DOHH2 (cell line): ENCODE data around the gene NXPH4.

Experiments used
- EZH2phosphoT487 ChIP-seq: fragments of 200-600 bp; sonication (generic); IDR thresholded peaks from 2 replicates; pipeline ENCODE4 v1.6.1; 2017; ENCODE audit warnings: borderline replicate concordance, mild to moderate bottlenecking, antibody characterized with exemption, low read length, moderate library complexity, mixed read lengths
- TF ChIP-seq, protein P1 (sequence below): fragments of 200-600 bp; sonication (generic); IDR thresholded peaks from one replicate; pipeline ENCODE4 v1.5.1; 2014; ENCODE audit warnings: antibody characterized with exemption, mild to moderate bottlenecking, low read depth, low read length; ENCODE audit not compliant: poor library complexity, severe bottlenecking

DNA sequence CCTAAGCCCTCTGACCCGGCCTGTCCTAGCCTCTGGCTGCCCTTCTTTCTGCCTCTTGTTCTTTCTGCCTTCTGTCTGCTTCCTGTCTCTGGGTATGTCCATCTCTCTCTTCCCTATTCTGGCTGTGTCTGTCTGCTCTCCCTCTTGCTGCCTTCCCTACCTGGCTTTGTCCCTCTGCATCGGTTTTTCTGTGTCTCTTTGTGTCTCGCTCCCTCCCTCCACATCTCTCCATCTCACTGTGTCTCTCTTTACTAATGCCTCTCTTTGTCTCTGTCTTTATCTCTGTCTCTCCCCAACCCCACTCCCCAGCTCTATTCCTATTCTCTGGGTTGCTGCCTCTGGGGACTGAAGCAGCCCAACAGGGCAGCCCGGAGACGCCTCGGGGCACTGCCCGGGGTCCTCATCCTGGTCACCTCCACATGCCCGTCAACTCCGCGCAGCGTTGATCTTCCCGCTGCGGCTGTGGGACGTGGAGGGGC is 23.0 kb downstream of the NXPH4 start:
- TF ChIP-seq, protein P1, sequence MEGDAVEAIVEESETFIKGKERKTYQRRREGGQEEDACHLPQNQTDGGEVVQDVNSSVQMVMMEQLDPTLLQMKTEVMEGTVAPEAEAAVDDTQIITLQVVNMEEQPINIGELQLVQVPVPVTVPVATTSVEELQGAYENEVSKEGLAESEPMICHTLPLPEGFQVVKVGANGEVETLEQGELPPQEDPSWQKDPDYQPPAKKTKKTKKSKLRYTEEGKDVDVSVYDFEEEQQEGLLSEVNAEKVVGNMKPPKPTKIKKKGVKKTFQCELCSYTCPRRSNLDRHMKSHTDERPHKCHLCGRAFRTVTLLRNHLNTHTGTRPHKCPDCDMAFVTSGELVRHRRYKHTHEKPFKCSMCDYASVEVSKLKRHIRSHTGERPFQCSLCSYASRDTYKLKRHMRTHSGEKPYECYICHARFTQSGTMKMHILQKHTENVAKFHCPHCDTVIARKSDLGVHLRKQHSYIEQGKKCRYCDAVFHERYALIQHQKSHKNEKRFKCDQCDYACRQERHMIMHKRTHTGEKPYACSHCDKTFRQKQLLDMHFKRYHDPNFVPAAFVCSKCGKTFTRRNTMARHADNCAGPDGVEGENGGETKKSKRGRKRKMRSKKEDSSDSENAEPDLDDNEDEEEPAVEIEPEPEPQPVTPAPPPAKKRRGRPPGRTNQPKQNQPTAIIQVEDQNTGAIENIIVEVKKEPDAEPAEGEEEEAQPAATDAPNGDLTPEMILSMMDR: no peak
- TF ChIP-seq EZH2phosphoT487: no peak
